GM12878 (cell line): Measurements from ENCODE around the gene IFITM2. TPM values are rescaled to one million over a fixed set of nuclear protein-coding genes. Genes with fewer than 3 reads are reported as not detected.
A peak's percentile ranks its signal among the peaks of the same experiment; 100 is the strongest.

Source experiments
- ATAC-seq: fragments of 200-7000 bp; cut with Tn5 transposase; 3 replicates; pipeline ENCODE4 v1.9.1; 2020; ENCODE audit warnings: mild to moderate bottlenecking, moderate library complexity
- BruUV-seq: library from RNA; stranded (reverse); fragments of 400-500 nt; replicated peaks from 2 replicates; lab custom pipeline; 2021; lab: Mats Ljungman, UMichigan
- CTCF ChIA-PET: fragments of 300-600 bp; sonication (Branson Sonifier 250); formaldehyde crosslinking; extraction: SDS; loops from one replicate; lab custom pipeline; 2021; ENCODE audit warnings: inconsistent platforms; lab: Yijun Ruan, JAX
- POLR2A ChIA-PET: fragments of 350-600 bp; formaldehyde crosslinking; extraction: SDS; loops from one replicate; lab custom pipeline; 2021; ENCODE audit warnings: inconsistent platforms; lab: Charles Lee
- RAD21 ChIA-PET: fragments of 300-600 bp; sonication (Branson Sonifier 250); formaldehyde crosslinking; loops from one replicate; lab custom pipeline; 2023; ENCODE audit warnings: antibody characterized with exemption; ENCODE audit not compliant: unreplicated experiment; lab: Charles Lee
- SMC1A ChIA-PET: fragments of 300-600 bp; sonication (Branson Sonifier 250); formaldehyde crosslinking; loops from one replicate; lab custom pipeline; 2023; ENCODE audit not compliant: unreplicated experiment, uncharacterized antibody; lab: Charles Lee
- DNase-seq: peaks from one replicate; pipeline ENCODE4 v3.0.0-alpha.2; 2011; ENCODE audit warnings: low read depth, low spot score
- FAIRE-seq: peaks from 3 replicates; lab custom pipeline; 2011; peaks lifted over from hg19 to GRCh38; lab: Jason Lieb, UNC
- H2AFZ ChIP-seq: 2 replicates; pipeline ENCODE4 v1.6.0; 2011; ENCODE audit warnings: low read depth, low read length, control low read depth; ENCODE audit not compliant: control insufficient read depth
- H3K27ac ChIP-seq: 2 replicates; pipeline ENCODE4 v1.5.1; 2011; ENCODE audit warnings: control low read depth; ENCODE audit not compliant: control insufficient read depth, insufficient read depth
- H3K27me3 ChIP-seq, 2 experiments: replicated peaks in 1 of 2; 2 replicates each; pipeline versions ENCODE4 v1.6.0 to v1.6.1; 2011; ENCODE audit warnings: low read length in 1 of 2; ENCODE audit not compliant: control insufficient read depth in 2 of 2, insufficient read depth in 2 of 2
- H3K36me3 ChIP-seq, 2 experiments: 2 replicates each; pipeline ENCODE4 v1.5.1; 2011; ENCODE audit warnings: low read length in 1 of 2; ENCODE audit not compliant: control insufficient read depth in 2 of 2, insufficient read depth in 2 of 2
- H3K4me1 ChIP-seq: 2 replicates; pipeline ENCODE4 v1.6.1; 2011; ENCODE audit warnings: mild to moderate bottlenecking, low read length, moderate library complexity, mixed read lengths; ENCODE audit not compliant: control insufficient read depth, insufficient read depth
- H3K4me2 ChIP-seq: 2 replicates; pipeline ENCODE4 v1.6.0; 2011; ENCODE audit warnings: control low read depth; ENCODE audit not compliant: control insufficient read depth, insufficient read depth
- H3K4me3 ChIP-seq: fragments of 200-600 bp; sonication (generic); 2 replicates; pipeline ENCODE4 v1.5.1; 2016
- H3K79me2 ChIP-seq: 2 replicates; pipeline ENCODE4 v1.6.0; 2011; ENCODE audit warnings: low read length; ENCODE audit not compliant: control insufficient read depth, insufficient read depth
- H3K9ac ChIP-seq: 2 replicates; pipeline ENCODE4 v1.8.0; 2011; ENCODE audit warnings: low read length, control low read depth, mixed read lengths; ENCODE audit not compliant: control insufficient read depth, insufficient read depth
- H3K9me3 ChIP-seq: replicated peaks from 3 replicates; pipeline ENCODE4 v1.5.1; 2011; ENCODE audit warnings: mild to moderate bottlenecking, low read length; ENCODE audit not compliant: control insufficient read depth, insufficient read depth
- H4K20me1 ChIP-seq: 2 replicates; pipeline ENCODE4 v1.6.0; 2011; ENCODE audit not compliant: control insufficient read depth, insufficient read depth
- DPF2 ChIP-seq: fragments of 450-650 bp; IDR thresholded peaks from 2 replicates; pipeline ENCODE4 v1.6.1; 2017; ENCODE audit warnings: mild to moderate bottlenecking
- EED ChIP-seq: sonication (generic); IDR thresholded peaks from 2 replicates; pipeline ENCODE4 v1.6.1; 2016; ENCODE audit warnings: antibody characterized with exemption, low read depth
- GATAD2B ChIP-seq: fragments of 450-650 bp; conservative IDR thresholded peaks from 2 replicates; pipeline ENCODE4 v1.6.1; 2017; ENCODE audit warnings: low read depth, mild to moderate bottlenecking, moderate library complexity
- IKZF2 ChIP-seq, 2 experiments: fragments of 450-650 bp; IDR thresholded peaks; 2 replicates each; pipeline ENCODE4 v1.6.1; 2017; ENCODE audit warnings: mild to moderate bottlenecking in 2 of 2, moderate library complexity in 2 of 2
- MEF2A ChIP-seq: IDR thresholded peaks from 2 replicates; pipeline ENCODE4 v1.6.1; 2011; ENCODE audit warnings: low read depth, mild to moderate bottlenecking, low read length, moderate library complexity; ENCODE audit not compliant: insufficient read depth
- RB1 ChIP-seq: fragments of 450-650 bp; formaldehyde crosslinking; IDR thresholded peaks from 2 replicates; pipeline ENCODE4 v1.6.1; 2017; ENCODE audit warnings: mild to moderate bottlenecking, borderline replicate concordance
- ZNF217 ChIP-seq: fragments of 450-650 bp; IDR thresholded peaks from 2 replicates; pipeline ENCODE4 v1.6.1; 2017; ENCODE audit warnings: antibody characterized with exemption, mild to moderate bottlenecking
- WGBS: methylation state at CpG from one replicate; pipeline ENCODE4 v1.1.6; 2016; ENCODE audit warnings: low lambda C conversion rate; ENCODE audit not compliant: insufficient replicate concordance, insufficient coverage; ENCODE audit errors: missing lambda C conversion rate; 5-methylcytosine and 5-hydroxymethylcytosine counted together
- in situ Hi-C: fragments of 300-500 bp; cut with MboI; formaldehyde crosslinking; loops from 9 replicates; pipeline ENCODE4 v1.14.3; 2018; ENCODE audit warnings: mixed read lengths
- intact Hi-C: fragments of 100-400 bp; cut with micrococcal nuclease; formaldehyde crosslinking; loops from one replicate; pipeline ENCODE4 v1.14.2; 2022; ENCODE audit not compliant: unreplicated experiment
- polyA plus RNA-seq, 11 experiments: library from polyadenylated mRNA; depleted of rRNA in 4 of 11; unstranded in 6 of 11; stranded (reverse) in 5 of 11; fragments of >200 nt; fragmentation: Nextera tagmentation in 4 of 11; fragmentation: Illumina TruSeq in 1 of 11; extraction: Ambion mirVana in 4 of 11; extraction: Trizol in 1 of 11; gene quantifications; 1 replicate in 1 of 11; 2 replicates in 10 of 11; pipeline versions ENCODE4 v1.2.1 to v1.2.3, GENCODE V29; 2011 to 2016; ENCODE audit warnings: inconsistent platforms in 2 of 11, missing spikeins in 2 of 11, low read depth in 1 of 11
- total RNA-seq, 4 experiments: library from RNA; depleted of rRNA in 3 of 4; stranded (reverse); fragments of >200 nt in 3 of 4; fragmentation: Illumina TruSeq in 1 of 4; extraction: Trizol in 1 of 4; gene quantifications; 2 replicates each; pipeline versions ENCODE4 v1.2.1 to v1.2.3, GENCODE V29; 2013 to 2021
- TF ChIP-seq, protein P1 (sequence below): fragments of 450-650 bp; IDR thresholded peaks from 2 replicates; pipeline ENCODE4 v1.6.1; 2016; ENCODE audit warnings: mild to moderate bottlenecking, moderate library complexity, borderline replicate concordance
- TF ChIP-seq, protein P2 (sequence below): fragments of 450-650 bp; IDR thresholded peaks from 2 replicates; pipeline ENCODE4 v1.6.1; 2017; ENCODE audit warnings: mild to moderate bottlenecking
- TF ChIP-seq, protein P3 (sequence below): fragments of 450-650 bp; IDR thresholded peaks from 2 replicates; pipeline ENCODE4 v1.6.1; 2017; ENCODE audit warnings: low read depth, mild to moderate bottlenecking, moderate library complexity
- TF ChIP-seq, protein P4 (sequence below): fragments of 450-650 bp; conservative IDR thresholded peaks from 2 replicates; pipeline ENCODE4 v1.6.1; 2017; ENCODE audit warnings: mild to moderate bottlenecking, moderate library complexity

The IFITM2 gene
- total and polyA plus RNA-seq, 10 of the 15 experiments (the other 5 are each of a cell fraction or from before 2014, with no cell fraction given) = 116 to 3,672 (median 724) TPM

DNA sequence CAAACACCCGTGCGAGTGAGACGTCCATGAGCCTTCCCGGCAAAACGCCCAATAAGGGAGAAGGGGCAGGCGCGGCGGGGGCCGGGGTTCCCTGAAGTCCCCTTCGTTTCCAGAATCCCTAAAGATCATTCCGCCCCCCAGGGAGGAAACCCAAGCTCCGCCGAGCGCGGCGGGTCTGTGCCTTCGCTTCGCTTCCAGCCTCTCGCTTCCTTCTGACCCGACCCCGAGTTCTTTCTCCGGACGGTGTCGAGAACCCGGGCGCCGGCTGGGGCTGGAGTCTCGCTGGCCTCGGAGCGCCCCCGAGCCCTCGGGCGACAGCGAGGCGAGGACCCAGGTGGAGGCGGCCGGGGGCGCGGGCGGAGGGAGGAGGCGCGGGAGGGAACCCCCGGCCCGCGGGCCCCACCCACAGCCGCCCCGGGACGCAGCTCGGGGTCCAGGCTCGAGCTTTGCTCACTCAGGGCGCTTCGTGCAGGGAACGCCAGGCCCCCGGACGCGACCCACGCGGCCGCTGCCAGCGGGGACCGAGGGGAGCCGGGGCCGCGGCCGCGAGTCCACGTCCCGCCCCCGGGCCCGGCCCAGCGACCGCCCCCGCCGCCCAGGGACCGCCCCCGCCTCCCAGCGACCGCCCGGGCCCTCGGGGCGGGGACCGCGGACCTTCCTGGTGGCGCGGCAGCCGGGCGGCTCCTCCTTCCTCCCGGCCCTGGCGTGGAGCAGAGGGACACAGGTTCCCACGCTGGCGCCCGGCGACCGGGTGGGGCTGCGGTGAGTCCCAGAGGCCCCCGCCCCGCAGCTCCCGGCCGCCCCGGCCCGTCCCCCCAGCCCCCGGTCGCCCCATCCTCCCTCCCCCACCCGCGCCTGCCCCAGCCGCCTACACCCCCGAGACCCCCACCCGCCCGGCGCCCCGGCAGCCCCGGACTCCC lies 18.9 kb upstream of the IFITM2 start, which contains the start of gene PGGHG:
Gene PGGHG (plus strand): TSS at position 649 of the 920 bp plus-strand sequence. CDS start 691 bp downstream, outside the sequence.
- H3K79me2 ChIP-seq = no peaks in the 10 kb centered on the region
- WGBS = 4% methylated on average over 36 of the region's 112 CpGs
- peaks cover 8% of the 10 kb centered on the region; the same call in 1 of the 2 replicates for H3K4me1 ChIP-seq
- H3K9me3 ChIP-seq = no peaks in the 10 kb centered on the region
- peak within 1 kb of the TSS; percentile 55 for H2AFZ ChIP-seq
- H3K9ac ChIP-seq = peak within 1 kb of the TSS; percentile 64
- no peak for DNase-seq
- RAD21 ChIA-PET = interaction anchor here (1.0 to 1.4 kb wide), 3 partner anchors 20 to 67 kb away, joined by 3 to 4 read pairs (median 3); no protein-coding TSS in a partner anchor
- no peak for FAIRE-seq
- H3K36me3 ChIP-seq = no peaks in the 10 kb centered on the region
- no peaks in the 10 kb centered on the region for H4K20me1 ChIP-seq
- POLR2A ChIA-PET = interaction anchor here (0.6 to 3.5 kb wide), 5 partner anchors 21 to 82 kb away, joined by 3 to 10 read pairs (median 4); partner anchors contain the start of gene BET1L
- ATAC-seq = peak; percentile 89
- H3K27me3 ChIP-seq = peaks cover 1 to 2% of the 10 kb centered on the region in 2 experiments; a peak in 3 of 4 replicates
- SMC1A ChIA-PET = interaction anchor here (0.6 kb wide), 1 partner anchor 17 kb away, joined by 3 read pairs; no protein-coding TSS in a partner anchor
- intact Hi-C loops = no loop called here
- no TSS peak for BruUV-seq
- H3K27ac ChIP-seq = no peak within 1 kb of the TSS
- CTCF ChIA-PET = interaction anchor here (1.2 to 1.8 kb wide), 4 partner anchors 12 to 39 kb away, joined by 3 to 9 read pairs (median 6); no protein-coding TSS in a partner anchor
- H3K4me2 ChIP-seq = peak within 1 kb of the TSS; percentile 99
- in situ Hi-C loops = no loop called here
- H3K4me3 ChIP-seq = peak within 1 kb of the TSS; percentile 81
- peak; percentile 51; the same call in 1 of the 2 replicates for TF ChIP-seq DPF2
- TF ChIP-seq MEF2A = no peak
- TF ChIP-seq, protein P1, sequence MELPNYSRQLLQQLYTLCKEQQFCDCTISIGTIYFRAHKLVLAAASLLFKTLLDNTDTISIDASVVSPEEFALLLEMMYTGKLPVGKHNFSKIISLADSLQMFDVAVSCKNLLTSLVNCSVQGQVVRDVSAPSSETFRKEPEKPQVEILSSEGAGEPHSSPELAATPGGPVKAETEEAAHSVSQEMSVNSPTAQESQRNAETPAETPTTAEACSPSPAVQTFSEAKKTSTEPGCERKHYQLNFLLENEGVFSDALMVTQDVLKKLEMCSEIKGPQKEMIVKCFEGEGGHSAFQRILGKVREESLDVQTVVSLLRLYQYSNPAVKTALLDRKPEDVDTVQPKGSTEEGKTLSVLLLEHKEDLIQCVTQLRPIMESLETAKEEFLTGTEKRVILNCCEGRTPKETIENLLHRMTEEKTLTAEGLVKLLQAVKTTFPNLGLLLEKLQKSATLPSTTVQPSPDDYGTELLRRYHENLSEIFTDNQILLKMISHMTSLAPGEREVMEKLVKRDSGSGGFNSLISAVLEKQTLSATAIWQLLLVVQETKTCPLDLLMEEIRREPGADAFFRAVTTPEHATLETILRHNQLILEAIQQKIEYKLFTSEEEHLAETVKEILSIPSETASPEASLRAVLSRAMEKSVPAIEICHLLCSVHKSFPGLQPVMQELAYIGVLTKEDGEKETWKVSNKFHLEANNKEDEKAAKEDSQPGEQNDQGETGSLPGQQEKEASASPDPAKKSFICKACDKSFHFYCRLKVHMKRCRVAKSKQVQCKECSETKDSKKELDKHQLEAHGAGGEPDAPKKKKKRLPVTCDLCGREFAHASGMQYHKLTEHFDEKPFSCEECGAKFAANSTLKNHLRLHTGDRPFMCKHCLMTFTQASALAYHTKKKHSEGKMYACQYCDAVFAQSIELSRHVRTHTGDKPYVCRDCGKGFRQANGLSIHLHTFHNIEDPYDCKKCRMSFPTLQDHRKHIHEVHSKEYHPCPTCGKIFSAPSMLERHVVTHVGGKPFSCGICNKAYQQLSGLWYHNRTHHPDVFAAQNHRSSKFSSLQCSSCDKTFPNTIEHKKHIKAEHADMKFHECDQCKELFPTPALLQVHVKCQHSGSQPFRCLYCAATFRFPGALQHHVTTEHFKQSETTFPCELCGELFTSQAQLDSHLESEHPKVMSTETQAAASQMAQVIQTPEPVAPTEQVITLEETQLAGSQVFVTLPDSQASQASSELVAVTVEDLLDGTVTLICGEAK = 0 out of 2 replicates have a peak, but pooled peaks have one; percentile 15
- TF ChIP-seq RB1 = peak; percentile 25; the same call in 1 of the 2 replicates
- 0 out of 2 replicates have a peak, but pooled peaks have one; percentile 38 for TF ChIP-seq ZNF217
- TF ChIP-seq IKZF2 (IDR thresholded peaks at IDR 0.05) = peak; percentile 23 to 33; a peak in 1 of 4 replicates
- peak; percentile 46; the same call in 1 of the 2 replicates for TF ChIP-seq GATAD2B
- TF ChIP-seq EED = 0 out of 2 replicates have a peak, but pooled peaks have one; percentile 14
- TF ChIP-seq, protein P2, sequence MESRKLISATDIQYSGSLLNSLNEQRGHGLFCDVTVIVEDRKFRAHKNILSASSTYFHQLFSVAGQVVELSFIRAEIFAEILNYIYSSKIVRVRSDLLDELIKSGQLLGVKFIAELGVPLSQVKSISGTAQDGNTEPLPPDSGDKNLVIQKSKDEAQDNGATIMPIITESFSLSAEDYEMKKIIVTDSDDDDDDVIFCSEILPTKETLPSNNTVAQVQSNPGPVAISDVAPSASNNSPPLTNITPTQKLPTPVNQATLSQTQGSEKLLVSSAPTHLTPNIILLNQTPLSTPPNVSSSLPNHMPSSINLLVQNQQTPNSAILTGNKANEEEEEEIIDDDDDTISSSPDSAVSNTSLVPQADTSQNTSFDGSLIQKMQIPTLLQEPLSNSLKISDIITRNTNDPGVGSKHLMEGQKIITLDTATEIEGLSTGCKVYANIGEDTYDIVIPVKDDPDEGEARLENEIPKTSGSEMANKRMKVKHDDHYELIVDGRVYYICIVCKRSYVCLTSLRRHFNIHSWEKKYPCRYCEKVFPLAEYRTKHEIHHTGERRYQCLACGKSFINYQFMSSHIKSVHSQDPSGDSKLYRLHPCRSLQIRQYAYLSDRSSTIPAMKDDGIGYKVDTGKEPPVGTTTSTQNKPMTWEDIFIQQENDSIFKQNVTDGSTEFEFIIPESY = no peak
- TF ChIP-seq, protein P3, sequence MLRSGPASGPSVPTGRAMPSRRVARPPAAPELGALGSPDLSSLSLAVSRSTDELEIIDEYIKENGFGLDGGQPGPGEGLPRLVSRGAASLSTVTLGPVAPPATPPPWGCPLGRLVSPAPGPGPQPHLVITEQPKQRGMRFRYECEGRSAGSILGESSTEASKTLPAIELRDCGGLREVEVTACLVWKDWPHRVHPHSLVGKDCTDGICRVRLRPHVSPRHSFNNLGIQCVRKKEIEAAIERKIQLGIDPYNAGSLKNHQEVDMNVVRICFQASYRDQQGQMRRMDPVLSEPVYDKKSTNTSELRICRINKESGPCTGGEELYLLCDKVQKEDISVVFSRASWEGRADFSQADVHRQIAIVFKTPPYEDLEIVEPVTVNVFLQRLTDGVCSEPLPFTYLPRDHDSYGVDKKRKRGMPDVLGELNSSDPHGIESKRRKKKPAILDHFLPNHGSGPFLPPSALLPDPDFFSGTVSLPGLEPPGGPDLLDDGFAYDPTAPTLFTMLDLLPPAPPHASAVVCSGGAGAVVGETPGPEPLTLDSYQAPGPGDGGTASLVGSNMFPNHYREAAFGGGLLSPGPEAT = no peak
- TF ChIP-seq, protein P4, sequence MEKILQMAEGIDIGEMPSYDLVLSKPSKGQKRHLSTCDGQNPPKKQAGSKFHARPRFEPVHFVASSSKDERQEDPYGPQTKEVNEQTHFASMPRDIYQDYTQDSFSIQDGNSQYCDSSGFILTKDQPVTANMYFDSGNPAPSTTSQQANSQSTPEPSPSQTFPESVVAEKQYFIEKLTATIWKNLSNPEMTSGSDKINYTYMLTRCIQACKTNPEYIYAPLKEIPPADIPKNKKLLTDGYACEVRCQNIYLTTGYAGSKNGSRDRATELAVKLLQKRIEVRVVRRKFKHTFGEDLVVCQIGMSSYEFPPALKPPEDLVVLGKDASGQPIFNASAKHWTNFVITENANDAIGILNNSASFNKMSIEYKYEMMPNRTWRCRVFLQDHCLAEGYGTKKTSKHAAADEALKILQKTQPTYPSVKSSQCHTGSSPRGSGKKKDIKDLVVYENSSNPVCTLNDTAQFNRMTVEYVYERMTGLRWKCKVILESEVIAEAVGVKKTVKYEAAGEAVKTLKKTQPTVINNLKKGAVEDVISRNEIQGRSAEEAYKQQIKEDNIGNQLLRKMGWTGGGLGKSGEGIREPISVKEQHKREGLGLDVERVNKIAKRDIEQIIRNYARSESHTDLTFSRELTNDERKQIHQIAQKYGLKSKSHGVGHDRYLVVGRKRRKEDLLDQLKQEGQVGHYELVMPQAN = peak; percentile 50; the same call in 1 of the 2 replicates
